Measurements from ENCODE around the gene KIAA1549.

- TF ChIP-seq ZNF121 (tag by site-specific recombination; IDR thresholded peaks at IDR 0.05) (no peak), ATF2 (tag by site-specific recombination; IDR thresholded peaks at IDR 0.05; ENCODE audit: low read depth) (no peak), AEBP2 (tag by site-specific recombination; IDR thresholded peaks at IDR 0.05; ENCODE audit: borderline replicate concordance) (no peak), ZNF561 (tag by site-specific recombination; IDR thresholded peaks at IDR 0.05; ENCODE audit: borderline replicate concordance) (no peak)
Observed at GRCh38 chr7:138891446-138891810, 89.8 kb downstream of the KIAA1549 start.
